Neural cell (in vitro differentiated cells): ENCODE data around the gene SLCO1A2.

Experiments used
- EP300 ChIP-seq: fragments of 450-650 bp; conservative IDR thresholded peaks from 2 replicates; pipeline ENCODE4 v1.6.1; 2014; ENCODE audit warnings: antibody characterized with exemption, mild to moderate bottlenecking, moderate library complexity; ENCODE audit not compliant: poor library complexity, severe bottlenecking
- EZH2 ChIP-seq: fragments of 200-600, 300-800 bp; shearing (Covaris generic), sonication (generic); IDR thresholded peaks from 2 replicates; pipeline ENCODE4 v1.6.1; 2014; ENCODE audit warnings: antibody characterized with exemption, low read length, borderline replicate concordance, mild to moderate bottlenecking; ENCODE audit not compliant: insufficient read depth, poor library complexity, severe bottlenecking
- POLR2AphosphoS5 ChIP-seq: IDR thresholded peaks from 2 replicates; pipeline ENCODE4 v1.6.1; 2012
- RAD21 ChIP-seq: fragments of 450-650 bp; conservative IDR thresholded peaks from 2 replicates; pipeline ENCODE4 v1.6.1; 2014; ENCODE audit warnings: antibody characterized with exemption, mild to moderate bottlenecking, moderate library complexity
- REST ChIP-seq: IDR thresholded peaks from 2 replicates; pipeline ENCODE4 v1.6.1; 2012; ENCODE audit warnings: borderline replicate concordance
- TAF1 ChIP-seq: IDR thresholded peaks from 2 replicates; pipeline ENCODE4 v1.6.1; 2012; ENCODE audit warnings: low read depth
- TF ChIP-seq, protein P1 (sequence below): fragments of 450-650 bp; IDR thresholded peaks from 2 replicates; pipeline ENCODE4 v1.5.1; 2014; ENCODE audit warnings: antibody characterized with exemption, mild to moderate bottlenecking, moderate library complexity; ENCODE audit not compliant: poor library complexity, severe bottlenecking

- TF ChIP-seq, protein P1, sequence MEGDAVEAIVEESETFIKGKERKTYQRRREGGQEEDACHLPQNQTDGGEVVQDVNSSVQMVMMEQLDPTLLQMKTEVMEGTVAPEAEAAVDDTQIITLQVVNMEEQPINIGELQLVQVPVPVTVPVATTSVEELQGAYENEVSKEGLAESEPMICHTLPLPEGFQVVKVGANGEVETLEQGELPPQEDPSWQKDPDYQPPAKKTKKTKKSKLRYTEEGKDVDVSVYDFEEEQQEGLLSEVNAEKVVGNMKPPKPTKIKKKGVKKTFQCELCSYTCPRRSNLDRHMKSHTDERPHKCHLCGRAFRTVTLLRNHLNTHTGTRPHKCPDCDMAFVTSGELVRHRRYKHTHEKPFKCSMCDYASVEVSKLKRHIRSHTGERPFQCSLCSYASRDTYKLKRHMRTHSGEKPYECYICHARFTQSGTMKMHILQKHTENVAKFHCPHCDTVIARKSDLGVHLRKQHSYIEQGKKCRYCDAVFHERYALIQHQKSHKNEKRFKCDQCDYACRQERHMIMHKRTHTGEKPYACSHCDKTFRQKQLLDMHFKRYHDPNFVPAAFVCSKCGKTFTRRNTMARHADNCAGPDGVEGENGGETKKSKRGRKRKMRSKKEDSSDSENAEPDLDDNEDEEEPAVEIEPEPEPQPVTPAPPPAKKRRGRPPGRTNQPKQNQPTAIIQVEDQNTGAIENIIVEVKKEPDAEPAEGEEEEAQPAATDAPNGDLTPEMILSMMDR, result no peak
- TF ChIP-seq POLR2AphosphoS5 (no peak), EZH2 (no peak), TAF1 (no peak), RAD21 (no peak), EP300 (no peak), REST (no peak)
These were observed 34.1 kb downstream of the SLCO1A2 start for GRCh38 chr12:21300632-21301031.
